Caki2 (cell line): ENCODE results near the gene GNB1L. TPM values are rescaled to one million over a fixed set of nuclear protein-coding genes. Genes with fewer than 3 reads are reported as not detected.

Experiments used
- DNase-seq: peaks from one replicate; pipeline ENCODE4 v3.0.0-alpha.2; 2015; ENCODE audit warnings: low read depth
- in situ Hi-C: cut with HindIII; loops from 2 replicates; pipeline ENCODE4 v1.10.0; 2016; ENCODE audit warnings: low sequenced_read_pairs, low pct_unique_long_range_greater_than_20kb, mixed read lengths
- total RNA-seq: library from RNA; depleted of rRNA; stranded (reverse); fragments of >200 nt; shearing (Covaris generic); gene quantifications from 2 replicates; pipeline ENCODE4 v1.2.3, GENCODE V29; 2014; ENCODE audit warnings: low replicate concordance

GNB1L gene
- total RNA-seq, 1 experiment from 2014 or later: 42.7 TPM

DNA sequence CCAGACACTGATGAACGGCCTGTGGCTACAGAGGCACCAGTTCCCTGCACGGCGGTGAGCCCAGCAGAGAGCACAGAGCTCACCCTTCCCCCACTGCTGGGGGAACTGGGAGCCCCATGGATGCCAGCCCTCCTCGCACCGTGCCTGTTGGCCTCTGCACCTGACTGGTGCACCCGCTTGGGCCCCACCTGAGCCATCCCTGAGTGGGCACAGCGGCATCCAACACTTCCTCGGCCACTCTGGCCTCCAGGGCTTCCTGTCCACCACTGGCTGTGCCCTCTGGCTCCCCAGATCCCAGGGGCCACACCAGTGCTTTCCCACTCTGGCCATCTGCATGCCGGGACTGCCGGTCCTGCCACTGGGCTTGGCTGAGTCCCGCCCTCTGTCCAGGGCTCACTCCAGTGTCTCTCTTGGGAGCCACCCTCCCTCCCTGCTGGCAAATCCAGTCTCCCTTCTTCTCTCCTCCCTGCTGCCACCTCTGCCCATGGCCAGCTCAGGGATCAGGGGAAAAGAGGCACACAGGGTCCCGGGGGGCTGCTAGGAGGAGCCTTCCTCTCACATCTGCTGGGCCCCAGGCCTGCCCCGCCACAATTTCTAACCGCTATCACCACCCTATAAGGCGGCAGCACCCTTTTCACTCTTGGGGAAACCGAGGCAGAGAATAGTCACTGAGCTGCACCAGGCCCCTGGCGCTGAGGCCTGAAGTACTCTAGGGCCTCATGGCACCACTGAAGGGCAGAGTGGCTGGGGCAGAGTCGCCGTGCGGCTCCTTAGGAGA lies 33.0 kb downstream of the GNB1L start:
- in situ Hi-C loops: no loop called here
- DNase-seq: no peak

- in situ Hi-C loops: no loop called here
- no peak for DNase-seq
These were observed 33.7 kb downstream of the GNB1L start for GRCh38 chr22:19820880-19821522.

- in situ Hi-C loops: no loop called here
- no peak for DNase-seq
These were observed 34.5 kb downstream of the GNB1L start for GRCh38 chr22:19819911-19820879.

DNA sequence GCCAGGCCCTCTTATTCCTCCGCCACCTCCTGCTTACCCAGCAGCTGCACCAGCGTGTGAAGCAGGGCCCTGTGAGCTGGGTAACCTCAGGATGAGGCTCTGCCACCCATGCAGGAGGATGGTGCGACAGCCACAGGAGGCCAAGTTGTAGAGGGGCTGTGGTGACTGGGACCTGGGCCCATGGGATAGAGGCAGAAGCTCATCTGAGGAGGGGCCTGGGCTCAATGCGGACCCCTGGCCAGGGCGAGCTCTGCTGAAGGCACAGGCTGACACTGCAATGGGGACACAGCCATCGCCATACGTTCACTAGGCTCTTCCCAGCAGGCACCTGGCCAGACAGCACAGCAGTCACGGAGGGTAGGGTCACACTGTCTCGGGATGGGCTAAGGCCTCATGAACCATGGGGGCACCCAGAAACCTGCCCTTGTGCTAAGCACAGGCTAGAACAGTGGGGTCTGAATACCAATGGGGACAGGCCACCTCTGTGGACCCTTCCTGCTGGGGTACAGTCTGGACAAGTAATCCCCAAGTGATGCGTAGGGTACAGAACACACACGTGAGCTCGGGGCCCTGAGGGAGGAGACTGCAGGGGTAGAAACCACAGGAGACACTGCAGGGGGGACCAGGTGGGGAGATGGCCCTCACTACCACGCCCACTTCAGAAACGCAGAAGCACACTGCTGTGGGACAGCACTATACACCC lies 35.3 kb downstream of the GNB1L start:
- no peak for DNase-seq
- in situ Hi-C loops: no loop called here

DNA sequence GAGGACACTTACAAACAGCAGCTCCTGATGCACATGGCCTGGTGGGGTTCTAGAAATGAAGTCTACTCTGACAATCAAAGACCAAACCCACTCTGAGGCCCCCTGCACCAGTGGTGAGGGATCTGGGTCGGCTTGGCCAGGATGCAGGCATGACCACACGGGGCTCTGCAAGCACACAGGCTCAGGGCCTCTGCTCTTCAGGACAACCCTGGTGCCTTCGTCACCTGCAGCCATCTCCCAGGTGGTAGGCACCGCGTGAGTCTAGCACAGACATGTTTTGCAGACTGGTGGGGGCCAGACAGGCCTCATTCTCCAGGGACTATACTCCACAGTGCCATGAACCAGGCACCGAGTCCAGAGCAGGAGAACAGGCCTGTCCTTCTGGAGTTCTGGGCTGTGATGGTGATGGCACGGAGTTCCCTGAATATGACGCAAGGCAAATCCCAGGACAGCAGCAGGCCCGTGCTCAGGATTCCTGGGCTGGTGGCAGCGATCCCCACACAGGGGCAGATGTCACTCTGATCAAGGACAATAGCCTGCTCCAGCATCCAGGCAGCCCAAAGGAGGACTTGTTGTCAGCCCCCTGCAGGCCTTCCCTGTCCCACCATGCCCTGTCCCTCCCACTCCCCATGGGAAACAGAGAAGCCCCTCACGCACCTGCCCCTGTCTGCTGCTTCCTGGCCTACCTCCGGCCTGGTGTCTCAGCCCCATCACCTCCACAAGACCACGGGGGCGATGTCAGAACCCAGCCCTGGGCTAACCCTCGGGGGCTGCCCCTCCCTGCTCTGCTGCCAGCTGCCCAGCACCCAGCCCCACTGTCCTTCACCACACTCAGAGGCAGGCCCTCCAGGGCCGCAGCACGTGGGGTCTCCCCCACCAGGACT lies 36.1 kb downstream of the GNB1L start:
- no peak for DNase-seq
- in situ Hi-C loops: no loop called here

GRCh38 chr22:19816372-19817119 lies 38.1 kb downstream of the GNB1L start:
- no peak for DNase-seq
- in situ Hi-C loops: no loop called here

- in situ Hi-C loops: no loop called here
- no peak for DNase-seq
These were observed 38.8 kb downstream of the GNB1L start for GRCh38 chr22:19815823-19816290.

DNA sequence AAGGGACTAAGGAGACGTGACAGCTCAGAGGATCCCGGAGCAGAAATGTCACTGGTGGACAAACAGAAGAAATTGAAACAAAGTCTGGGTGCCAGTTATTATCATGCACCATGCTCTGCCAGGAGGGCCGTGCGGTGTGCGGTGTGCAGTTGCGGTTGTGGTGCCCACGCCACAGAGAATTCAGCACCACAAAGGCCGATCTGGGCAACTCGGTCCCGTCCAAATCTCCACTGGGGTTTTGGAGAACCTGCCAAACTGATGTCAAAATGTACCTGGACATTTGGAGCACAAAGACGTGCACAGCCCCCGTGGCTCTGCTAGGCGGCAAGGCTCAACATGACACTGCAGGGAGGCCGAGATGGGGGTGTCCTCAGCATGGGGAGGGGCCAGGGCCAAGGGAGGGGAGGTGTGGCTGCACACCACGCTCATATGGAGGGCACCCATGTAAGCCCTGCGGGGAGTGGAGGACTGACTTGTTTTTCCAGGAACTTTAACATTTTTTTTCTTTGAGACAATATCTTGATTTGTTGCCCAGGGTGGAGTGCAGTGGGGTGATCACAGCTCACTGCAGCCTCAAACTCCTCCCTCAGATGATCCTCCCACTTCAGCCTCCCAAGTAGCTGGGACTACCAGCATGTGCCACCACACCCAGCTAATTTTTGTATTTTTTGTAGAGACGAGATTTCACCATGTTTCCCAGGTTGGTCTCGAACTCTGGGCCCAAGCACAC lies 39.4 kb downstream of the GNB1L start:
- DNase-seq: no peak
- in situ Hi-C loops: no loop called here

GRCh38 chr22:19814428-19814827 lies 40.2 kb downstream of the GNB1L start:
- in situ Hi-C loops: no loop called here
- DNase-seq: no peak

DNA sequence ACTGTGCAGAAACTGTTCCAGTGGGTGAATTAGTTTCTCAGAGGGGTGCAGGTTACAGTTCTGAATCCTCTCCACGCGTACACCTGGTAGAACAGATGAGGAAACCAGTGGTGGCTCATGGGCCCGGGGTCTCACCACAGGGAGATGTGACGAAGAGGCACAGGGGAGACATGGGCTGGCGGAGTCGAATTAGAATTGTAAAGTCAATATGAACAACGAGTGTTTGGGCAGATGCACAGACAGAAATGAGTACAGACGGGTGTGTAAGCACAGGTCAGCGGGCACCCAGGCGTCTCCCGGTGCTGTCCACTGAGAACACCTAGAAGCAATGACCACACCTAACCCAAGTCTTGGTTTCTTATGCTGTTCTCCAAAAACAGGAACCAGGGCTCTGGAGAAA lies 41.8 kb downstream of the GNB1L start:
- in situ Hi-C loops: no loop called here
- no peak for DNase-seq

DNA sequence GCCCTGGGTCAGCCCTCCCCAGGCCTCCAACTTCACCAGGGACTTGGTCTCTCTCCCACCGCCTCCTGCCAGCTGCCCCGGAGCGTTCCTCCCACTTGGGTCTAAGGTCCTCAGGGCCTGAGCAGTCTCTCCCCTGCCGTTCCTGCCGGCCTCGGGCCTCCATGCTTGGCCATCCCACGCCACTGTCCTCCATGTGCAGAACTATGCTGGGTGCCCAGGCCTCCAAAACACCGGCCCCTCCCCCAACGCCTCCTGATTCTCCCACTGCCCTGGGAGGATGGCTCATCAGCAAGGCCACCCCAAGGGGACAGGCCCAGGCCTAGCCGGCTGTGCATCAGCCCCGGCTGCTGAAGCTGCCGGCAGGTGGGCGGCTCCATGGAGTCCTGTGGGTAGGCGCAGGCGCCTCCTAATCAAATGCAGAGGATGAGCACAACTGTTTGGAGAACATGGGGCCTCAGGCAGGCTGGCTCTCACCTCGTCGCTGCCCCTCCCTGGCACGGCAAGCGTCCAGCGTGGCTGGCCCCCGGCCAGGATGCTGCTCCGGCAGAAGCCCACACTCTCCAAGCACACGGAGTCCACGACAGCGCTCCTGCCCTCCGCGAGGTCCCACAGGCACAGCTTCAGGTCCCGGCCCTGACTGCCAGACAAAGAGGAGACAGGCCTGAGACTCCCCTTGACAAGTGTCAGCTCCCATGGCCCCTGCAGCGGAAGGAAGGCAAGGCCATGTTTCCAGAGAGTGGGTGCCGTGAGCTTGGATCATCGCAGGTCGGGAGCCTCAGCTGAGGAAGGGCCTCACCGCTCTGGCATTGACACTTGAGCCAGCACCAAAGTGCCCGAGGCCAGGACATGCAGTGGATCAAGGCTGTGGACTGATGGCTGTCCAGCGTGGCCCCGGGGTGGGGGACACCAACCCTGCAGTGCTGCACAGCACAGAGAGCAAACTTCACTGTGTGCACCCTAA lies 42.6 kb downstream of the GNB1L start:
- DNase-seq: no peak
- in situ Hi-C loops: no loop called here

GRCh38 chr22:19811211-19811621 lies 43.5 kb downstream of the GNB1L start:
- DNase-seq: no peak
- in situ Hi-C loops: no loop called here

GRCh38 chr22:19810381-19811201 lies 44.1 kb downstream of the GNB1L start:
- in situ Hi-C loops: no loop called here
- DNase-seq: no peak

DNA sequence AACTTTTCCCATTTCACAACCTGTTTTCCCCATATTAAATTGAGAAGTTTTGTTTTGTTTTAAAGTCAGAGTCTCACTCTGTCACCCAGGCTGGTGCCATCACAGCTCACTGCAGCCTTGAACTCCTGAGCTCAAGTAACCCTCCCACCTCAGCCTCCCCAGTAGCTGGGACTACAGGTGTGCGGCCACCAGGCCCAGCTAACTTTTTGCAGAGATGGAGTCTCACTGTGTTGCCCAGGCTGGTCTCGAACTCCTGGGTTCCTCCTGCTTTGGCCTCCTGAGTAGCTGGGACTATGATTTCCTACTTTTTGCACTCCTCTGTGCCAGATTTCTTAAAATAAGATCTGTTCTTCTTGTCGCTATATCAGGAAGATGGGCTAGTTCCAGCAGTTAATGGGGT lies 44.9 kb downstream of the GNB1L start:
- DNase-seq: no peak
- in situ Hi-C loops: no loop called here
